RKO (cell line): Measurements from ENCODE around the gene SLC22A2.
A peak's percentile ranks its signal among the peaks of the same experiment; 100 is the strongest.
"Not testable (repeated sequence)": the region's sequence is repeated elsewhere in the genome, so short reads cannot be mapped to it uniquely, and the experiment has no call there.

Experiments used
- DNase-seq: peaks from one replicate; pipeline ENCODE4 v3.0.0-alpha.2; 2016; ENCODE audit warnings: low spot score

SLC22A2 gene

GRCh38 chr6:160248538-160248937 lies 10.1 kb downstream of the SLC22A2 start:
- DNase-seq, result peak; percentile 17

GRCh38 chr6:160247457-160247883 lies 11.2 kb downstream of the SLC22A2 start:
- no peak for DNase-seq

- no peak for DNase-seq
Measured at GRCh38 chr6:160240691-160241084, 17.9 kb downstream of the SLC22A2 start.

GRCh38 chr6:160239929-160240690 lies 18.5 kb downstream of the SLC22A2 start:
- no peak for DNase-seq

GRCh38 chr6:160238761-160239751 lies 19.6 kb downstream of the SLC22A2 start:
- peak; percentile 48 for DNase-seq

- DNase-seq, result no peak
Measured at GRCh38 chr6:160238278-160238711, 20.3 kb downstream of the SLC22A2 start.

GRCh38 chr6:160237597-160238275 lies 20.9 kb downstream of the SLC22A2 start:
- not testable (repeated sequence) for DNase-seq

- not testable (repeated sequence) for DNase-seq
Measured at GRCh38 chr6:160236235-160236872, 22.3 kb downstream of the SLC22A2 start.

GRCh38 chr6:160233950-160234640 lies 24.5 kb downstream of the SLC22A2 start:
- DNase-seq, result not testable (repeated sequence)

GRCh38 chr6:160227769-160228161 lies 30.9 kb downstream of the SLC22A2 start:
- DNase-seq, result no peak

GRCh38 chr6:160227038-160227768 lies 31.4 kb downstream of the SLC22A2 start:
- DNase-seq, result no peak

- no peak for DNase-seq
Measured at GRCh38 chr6:160226118-160226591, 32.5 kb downstream of the SLC22A2 start.

GRCh38 chr6:160224639-160225237 lies 33.9 kb downstream of the SLC22A2 start:
- no peak for DNase-seq

- no peak for DNase-seq
Measured at GRCh38 chr6:160222491-160222890, 36.1 kb downstream of the SLC22A2 start.

- no peak for DNase-seq
Measured at GRCh38 chr6:160221918-160222317, 36.7 kb downstream of the SLC22A2 start.

GRCh38 chr6:160221423-160221822 lies 37.2 kb downstream of the SLC22A2 start:
- peak; percentile 40 for DNase-seq

GRCh38 chr6:160218810-160219209 lies 39.8 kb downstream of the SLC22A2 start:
- no peak for DNase-seq

GRCh38 chr6:160217863-160218262 lies 40.8 kb downstream of the SLC22A2 start:
- no peak for DNase-seq

GRCh38 chr6:160217073-160217472 lies 41.5 kb downstream of the SLC22A2 start:
- DNase-seq, result no peak

GRCh38 chr6:160215232-160215631 lies 43.4 kb downstream of the SLC22A2 start:
- no peak for DNase-seq
